PFSK-1 (cell line): ENCODE data around the gene GPRIN2.

ENCODE experiments used
- FOXP2 ChIP-seq: optimal IDR thresholded peaks from 2 replicates; pipeline ENCODE3; 2011; ENCODE audit warnings: borderline replicate concordance, control low read depth, inconsistent platforms; ENCODE audit not compliant: insufficient read depth; ENCODE audit errors: extremely low read length, extremely low read depth
- POLR2AphosphoS5 ChIP-seq: IDR thresholded peaks from 2 replicates; pipeline ENCODE4 v1.6.1; 2012; ENCODE audit warnings: low read depth, mild to moderate bottlenecking, control low read depth, low read length, moderate library complexity
- SIN3A ChIP-seq: IDR thresholded peaks from 2 replicates; pipeline ENCODE4 v1.6.1; 2012; ENCODE audit warnings: mild to moderate bottlenecking, low read length, moderate library complexity, borderline replicate concordance; ENCODE audit not compliant: insufficient read depth
- TAF1 ChIP-seq: IDR thresholded peaks from 2 replicates; pipeline ENCODE4 v1.6.1; 2012; ENCODE audit warnings: low read length, control low read depth, borderline replicate concordance; ENCODE audit not compliant: insufficient read depth
- TF ChIP-seq, protein P1 (sequence below), 2 experiments: IDR thresholded peaks; 2 replicates each; pipeline versions ENCODE4 v1.6.1 to v1.8.0; 2011 to 2012; ENCODE audit warnings: low read depth in 2 of 2, low read length in 2 of 2, control low read depth in 1 of 2, inconsistent platforms in 1 of 2, mild to moderate bottlenecking in 1 of 2, moderate library complexity in 1 of 2; ENCODE audit not compliant: insufficient read depth in 1 of 2

Gene GPRIN2

DNA sequence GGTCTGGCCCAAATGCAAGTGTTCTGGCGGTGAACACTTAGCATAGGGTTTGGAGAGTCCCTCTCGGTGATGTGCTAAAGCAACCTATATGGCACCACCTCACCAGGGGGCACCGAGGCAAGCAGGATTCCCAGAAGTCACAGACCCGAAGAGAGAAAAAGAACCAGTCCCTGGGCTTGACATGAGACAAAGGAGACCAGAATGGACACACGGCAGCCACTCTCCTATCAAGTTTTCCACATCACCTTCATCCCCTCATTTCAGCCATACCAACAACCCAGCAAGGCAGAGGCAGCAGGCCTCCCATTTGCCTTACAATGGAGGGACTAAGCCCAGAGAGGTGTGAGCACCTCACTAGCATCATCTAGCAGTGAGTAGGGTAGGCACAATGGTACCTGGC is 19.7 kb downstream of the GPRIN2 start:
- TF ChIP-seq FOXP2 (no peak), SIN3A (no peak)

DNA sequence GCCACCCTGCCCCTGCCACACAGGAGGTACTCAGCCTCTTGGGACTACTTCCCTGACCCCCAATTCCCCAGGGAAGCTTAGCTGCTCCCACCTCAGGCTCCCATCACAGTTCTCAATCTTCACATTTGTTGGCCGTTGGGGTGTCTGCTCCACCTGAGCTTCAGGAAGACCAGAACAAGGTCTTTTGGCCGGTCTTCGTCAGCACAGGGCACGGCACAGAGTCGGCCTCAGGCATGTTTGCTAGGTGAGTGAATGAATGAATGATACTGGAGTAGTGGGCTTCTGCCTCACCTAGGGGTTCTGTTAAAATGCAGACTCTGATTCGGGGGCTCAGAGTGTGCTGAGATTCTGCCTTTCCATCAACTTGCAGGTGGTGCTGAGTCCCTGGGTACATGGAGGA is 20.3 kb downstream of the GPRIN2 start:
- TF ChIP-seq TAF1, result no peak

DNA sequence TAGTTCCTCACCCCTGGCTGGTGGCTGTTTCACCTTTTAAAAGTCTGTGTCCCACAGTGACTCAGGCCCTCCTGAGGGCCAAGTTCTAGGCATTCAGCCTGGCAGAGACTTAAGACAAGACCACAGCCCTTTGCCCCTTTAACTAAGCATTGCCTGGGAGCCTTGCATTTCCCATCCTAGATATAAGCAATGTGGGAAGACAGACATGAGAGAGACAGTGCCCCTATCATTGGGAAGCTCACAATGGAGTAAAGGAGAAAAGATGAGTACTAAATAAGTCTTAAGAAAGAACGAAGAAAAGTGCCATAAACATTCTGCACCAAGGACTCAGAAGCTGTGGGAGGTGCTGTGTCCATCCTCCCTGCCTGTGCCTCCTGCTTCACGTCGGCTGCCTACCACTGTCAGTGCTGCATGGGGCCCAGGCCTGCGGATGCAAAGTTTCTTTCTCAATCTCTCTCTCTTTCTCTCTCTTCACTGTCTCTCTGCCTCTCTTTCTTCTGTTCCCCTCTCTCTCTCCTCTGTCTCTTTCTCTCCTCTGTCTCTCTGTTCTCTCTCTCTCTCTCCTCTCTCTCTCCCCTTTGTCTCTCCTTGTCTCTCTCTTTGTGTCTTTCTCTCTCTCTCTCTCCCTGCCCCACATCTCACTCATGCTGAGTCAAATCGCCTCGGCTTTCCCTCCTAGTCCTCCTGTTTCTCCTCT is 21.5 kb downstream of the GPRIN2 start:
- TF ChIP-seq TAF1, result no peak
- no peak for TF ChIP-seq FOXP2
- no peak for TF ChIP-seq POLR2AphosphoS5
- no peak for TF ChIP-seq SIN3A
- TF ChIP-seq, protein P1, sequence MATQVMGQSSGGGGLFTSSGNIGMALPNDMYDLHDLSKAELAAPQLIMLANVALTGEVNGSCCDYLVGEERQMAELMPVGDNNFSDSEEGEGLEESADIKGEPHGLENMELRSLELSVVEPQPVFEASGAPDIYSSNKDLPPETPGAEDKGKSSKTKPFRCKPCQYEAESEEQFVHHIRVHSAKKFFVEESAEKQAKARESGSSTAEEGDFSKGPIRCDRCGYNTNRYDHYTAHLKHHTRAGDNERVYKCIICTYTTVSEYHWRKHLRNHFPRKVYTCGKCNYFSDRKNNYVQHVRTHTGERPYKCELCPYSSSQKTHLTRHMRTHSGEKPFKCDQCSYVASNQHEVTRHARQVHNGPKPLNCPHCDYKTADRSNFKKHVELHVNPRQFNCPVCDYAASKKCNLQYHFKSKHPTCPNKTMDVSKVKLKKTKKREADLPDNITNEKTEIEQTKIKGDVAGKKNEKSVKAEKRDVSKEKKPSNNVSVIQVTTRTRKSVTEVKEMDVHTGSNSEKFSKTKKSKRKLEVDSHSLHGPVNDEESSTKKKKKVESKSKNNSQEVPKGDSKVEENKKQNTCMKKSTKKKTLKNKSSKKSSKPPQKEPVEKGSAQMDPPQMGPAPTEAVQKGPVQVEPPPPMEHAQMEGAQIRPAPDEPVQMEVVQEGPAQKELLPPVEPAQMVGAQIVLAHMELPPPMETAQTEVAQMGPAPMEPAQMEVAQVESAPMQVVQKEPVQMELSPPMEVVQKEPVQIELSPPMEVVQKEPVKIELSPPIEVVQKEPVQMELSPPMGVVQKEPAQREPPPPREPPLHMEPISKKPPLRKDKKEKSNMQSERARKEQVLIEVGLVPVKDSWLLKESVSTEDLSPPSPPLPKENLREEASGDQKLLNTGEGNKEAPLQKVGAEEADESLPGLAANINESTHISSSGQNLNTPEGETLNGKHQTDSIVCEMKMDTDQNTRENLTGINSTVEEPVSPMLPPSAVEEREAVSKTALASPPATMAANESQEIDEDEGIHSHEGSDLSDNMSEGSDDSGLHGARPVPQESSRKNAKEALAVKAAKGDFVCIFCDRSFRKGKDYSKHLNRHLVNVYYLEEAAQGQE (IDR thresholded peaks at IDR 0.05; ENCODE audit: insufficient read depth in 1 of 2, low read depth in 2 of 2, low read length in 2 of 2), result no peak

DNA sequence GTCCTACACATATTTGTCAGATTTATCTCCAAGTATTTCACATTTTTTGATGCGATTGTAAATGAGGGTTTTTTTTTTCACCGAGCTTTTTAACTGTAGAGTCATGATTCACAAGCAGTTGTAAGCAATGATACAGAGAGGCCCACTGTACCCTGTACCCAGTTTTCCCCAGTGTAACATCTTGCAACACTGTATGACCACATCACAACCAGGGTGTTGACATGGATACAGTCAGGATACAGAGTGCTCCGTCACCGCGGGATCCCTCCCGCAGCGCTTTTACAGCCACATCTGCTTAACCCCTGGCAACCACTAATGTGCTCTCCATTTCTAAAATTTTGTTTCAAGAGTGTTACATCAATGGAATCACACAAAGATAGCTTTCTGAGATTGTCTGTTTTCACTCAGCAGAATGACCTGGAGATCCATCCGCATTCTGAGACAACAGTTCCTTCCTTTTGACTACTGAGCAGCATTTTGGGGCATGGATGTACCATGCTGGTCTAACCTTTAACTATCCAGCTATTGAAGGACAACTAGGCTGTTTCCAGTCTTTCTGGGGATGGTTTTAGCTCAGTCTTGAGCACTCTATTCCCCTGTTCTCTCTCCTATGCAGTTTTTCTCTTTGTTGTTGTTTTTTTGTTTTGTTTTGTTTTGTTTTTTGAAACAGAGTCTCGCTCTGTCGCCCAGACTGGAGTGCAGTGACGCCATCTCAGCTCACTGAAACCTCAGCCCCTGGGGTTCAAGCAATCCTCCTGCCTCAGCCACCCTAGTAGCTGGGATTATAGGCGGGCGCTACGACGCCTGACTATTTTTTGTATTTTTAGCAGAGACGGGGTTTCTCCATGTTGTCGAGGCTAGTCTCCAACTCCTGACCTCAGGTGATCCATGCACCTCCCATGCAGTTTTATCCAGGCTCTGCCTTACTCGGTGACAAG is 25.9 kb downstream of the GPRIN2 start:
- TF ChIP-seq, protein P1 (IDR thresholded peaks at IDR 0.05; ENCODE audit: insufficient read depth in 1 of 2, low read depth in 2 of 2, low read length in 2 of 2), result no peak
- no peak for TF ChIP-seq TAF1
- no peak for TF ChIP-seq POLR2AphosphoS5
- TF ChIP-seq SIN3A, result no peak
- no peak for TF ChIP-seq FOXP2

DNA sequence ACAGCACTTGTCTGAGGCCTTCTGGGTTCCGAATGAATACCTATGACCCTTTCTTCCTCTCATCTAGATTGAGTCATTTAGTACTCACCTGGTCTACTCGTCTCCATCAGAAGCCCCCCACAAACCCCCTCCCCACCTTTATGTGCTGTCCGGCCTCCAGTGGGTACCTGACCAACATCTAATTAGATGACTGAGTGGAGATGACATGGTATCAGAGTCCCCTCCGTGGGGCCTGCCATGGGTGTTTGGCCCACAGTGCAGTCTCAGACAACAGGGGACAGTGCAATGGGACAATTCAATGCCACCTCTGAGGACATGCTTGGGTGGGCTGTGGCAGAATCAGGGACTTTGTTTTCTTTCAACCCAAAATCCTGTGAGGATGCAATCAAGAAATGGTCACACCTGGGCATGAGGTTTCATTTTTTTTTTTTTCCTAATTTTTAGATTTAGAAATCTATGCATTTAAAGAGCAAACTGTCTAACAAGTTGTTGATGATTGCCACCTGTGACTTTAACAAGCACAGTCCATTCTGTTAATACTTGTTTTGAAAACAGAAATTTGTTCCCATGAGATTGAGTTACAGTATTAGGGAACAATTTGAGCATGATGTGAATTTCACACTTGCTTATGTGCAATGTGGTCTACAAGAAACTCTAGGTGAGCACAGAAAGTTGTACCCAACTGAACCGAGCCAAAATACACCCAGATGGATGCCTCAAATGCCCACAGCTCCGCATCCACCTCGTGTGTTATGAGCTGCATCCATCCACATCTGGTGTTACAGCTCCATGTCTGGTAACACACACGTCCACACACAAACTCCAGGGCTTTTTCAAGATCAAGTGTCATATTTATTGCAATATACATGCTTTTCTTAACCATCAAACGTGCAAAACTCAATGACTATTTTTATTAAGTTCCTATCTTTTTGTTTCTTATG is 27.5 kb downstream of the GPRIN2 start:
- TF ChIP-seq, protein P1 (IDR thresholded peaks at IDR 0.05; ENCODE audit: insufficient read depth in 1 of 2, low read depth in 2 of 2, low read length in 2 of 2), result no peak
- TF ChIP-seq FOXP2, result no peak
- no peak for TF ChIP-seq TAF1
- TF ChIP-seq SIN3A, result no peak
- TF ChIP-seq POLR2AphosphoS5, result no peak
